Hepatocyte (in vitro differentiated cells): ENCODE results near the gene MB21D2.
"Not testable (repeated sequence)": the region's sequence is repeated elsewhere in the genome, so short reads cannot be mapped to it uniquely, and the experiment has no call there.

Source experiments
- EZH2 ChIP-seq: fragments of 200-600 bp; sonication (generic); IDR thresholded peaks from 2 replicates; pipeline ENCODE4 v1.6.1; 2016; ENCODE audit warnings: antibody characterized with exemption, mild to moderate bottlenecking, borderline replicate concordance
- EZH2phosphoT487 ChIP-seq: fragments of 200-600 bp; sonication (generic); IDR thresholded peaks from one replicate; pipeline ENCODE4 v1.6.1; 2018; ENCODE audit warnings: antibody characterized with exemption, mild to moderate bottlenecking, low read depth, moderate library complexity; ENCODE audit not compliant: unreplicated experiment, severe bottlenecking
- TF ChIP-seq, protein P1 (sequence below): fragments of 200-600 bp; sonication (generic); IDR thresholded peaks from 2 replicates; pipeline ENCODE4 v1.5.1; 2016; ENCODE audit warnings: antibody characterized with exemption, mild to moderate bottlenecking; ENCODE audit not compliant: poor library complexity

- TF ChIP-seq, protein P1, sequence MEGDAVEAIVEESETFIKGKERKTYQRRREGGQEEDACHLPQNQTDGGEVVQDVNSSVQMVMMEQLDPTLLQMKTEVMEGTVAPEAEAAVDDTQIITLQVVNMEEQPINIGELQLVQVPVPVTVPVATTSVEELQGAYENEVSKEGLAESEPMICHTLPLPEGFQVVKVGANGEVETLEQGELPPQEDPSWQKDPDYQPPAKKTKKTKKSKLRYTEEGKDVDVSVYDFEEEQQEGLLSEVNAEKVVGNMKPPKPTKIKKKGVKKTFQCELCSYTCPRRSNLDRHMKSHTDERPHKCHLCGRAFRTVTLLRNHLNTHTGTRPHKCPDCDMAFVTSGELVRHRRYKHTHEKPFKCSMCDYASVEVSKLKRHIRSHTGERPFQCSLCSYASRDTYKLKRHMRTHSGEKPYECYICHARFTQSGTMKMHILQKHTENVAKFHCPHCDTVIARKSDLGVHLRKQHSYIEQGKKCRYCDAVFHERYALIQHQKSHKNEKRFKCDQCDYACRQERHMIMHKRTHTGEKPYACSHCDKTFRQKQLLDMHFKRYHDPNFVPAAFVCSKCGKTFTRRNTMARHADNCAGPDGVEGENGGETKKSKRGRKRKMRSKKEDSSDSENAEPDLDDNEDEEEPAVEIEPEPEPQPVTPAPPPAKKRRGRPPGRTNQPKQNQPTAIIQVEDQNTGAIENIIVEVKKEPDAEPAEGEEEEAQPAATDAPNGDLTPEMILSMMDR: not testable (repeated sequence)
- TF ChIP-seq EZH2phosphoT487, EZH2: not testable (repeated sequence)
These were observed 143.3 kb downstream of the MB21D2 start for GRCh38 chr3:192774341-192774740.
